B cell (primary cell): ENCODE data around the gene PIK3R3. TPM values are rescaled to one million over a fixed set of nuclear protein-coding genes. Genes with fewer than 3 reads are reported as not detected.

Experiments used
- ATAC-seq: fragments of 200-7000 bp; cut with Tn5 transposase; one replicate; pipeline ENCODE4 v1.10.0; 2021; ENCODE audit warnings: low read depth, mild to moderate bottlenecking, moderate number of reproducible peaks, moderate library complexity
- CTCF ChIA-PET: fragments of 350-600 bp; sonication (Branson Sonifier 250); formaldehyde crosslinking; loops from one replicate; lab custom pipeline; 2021; ENCODE audit warnings: antibody characterized with exemption, inconsistent platforms; lab: Charles Lee
- POLR2A ChIA-PET: fragments of 350-600 bp; sonication (Branson Sonifier 250); formaldehyde crosslinking; loops from one replicate; lab custom pipeline; 2021; ENCODE audit warnings: antibody characterized with exemption; lab: Charles Lee
- DNase-seq: peaks from one replicate; pipeline ENCODE4 v3.0.0; 2013
- H2AFZ ChIP-seq: 2 replicates; pipeline ENCODE4 v1.6.1; 2012; ENCODE audit warnings: mild to moderate bottlenecking, low read depth, low read length; ENCODE audit not compliant: insufficient read depth, poor library complexity, severe bottlenecking
- H3K27ac ChIP-seq, 2 donors: 1 replicate in 1 of 2; 2 replicates in 1 of 2; pipeline ENCODE4 v1.5.1; 2012 to 2013; ENCODE audit warnings: low read length in 2 of 2, mild to moderate bottlenecking in 2 of 2, moderate library complexity in 1 of 2
- H3K27me3 ChIP-seq, 4 experiments: fragments of 200-600 bp in 1 of 4; sonication (generic) in 1 of 4; replicated peaks in 1 of 4; 1 replicate in 2 of 4; 2 replicates in 2 of 4; pipeline versions ENCODE4 v1.6.1 to v1.7.0; 2013 to 2016; ENCODE audit warnings: low read length in 3 of 4, mild to moderate bottlenecking in 2 of 4, mixed read lengths in 1 of 4, moderate library complexity in 1 of 4; ENCODE audit not compliant: insufficient read depth in 4 of 4, control insufficient read depth in 3 of 4; ENCODE audit errors: control extremely low read depth in 1 of 4
- H3K36me3 ChIP-seq, 2 experiments: replicated peaks in 1 of 2; 1 replicate in 1 of 2; 2 replicates in 1 of 2; pipeline versions ENCODE4 v1.6.1 to v1.7.1; 2013; ENCODE audit warnings: low read length in 1 of 2; ENCODE audit not compliant: insufficient read depth in 2 of 2, control insufficient read depth in 1 of 2; ENCODE audit errors: control extremely low read depth in 1 of 2, extremely low read depth in 1 of 2
- H3K4me1 ChIP-seq, 2 donors: fragments of 200-600 bp in 1 of 2; sonication (generic) in 1 of 2; 1 replicate in 1 of 2; 2 replicates in 1 of 2; pipeline versions ENCODE4 v1.5.1 to v1.6.1; 2013 to 2017; ENCODE audit warnings: low read length in 2 of 2; ENCODE audit not compliant: control insufficient read depth in 2 of 2, insufficient read depth in 2 of 2
- H3K4me2 ChIP-seq: replicated peaks from 2 replicates; pipeline ENCODE3; 2012; ENCODE audit warnings: mild to moderate bottlenecking, low read depth, low read length; ENCODE audit not compliant: poor library complexity, severe bottlenecking
- H3K4me3 ChIP-seq, 5 experiments: fragments of 200-600 bp in 1 of 5; sonication (generic) in 1 of 5; 1 replicate in 3 of 5; 2 replicates in 2 of 5; pipeline versions ENCODE4 v1.5.1 to v1.7.0; 2011 to 2016; ENCODE audit warnings: low read length in 4 of 5, mild to moderate bottlenecking in 4 of 5, low read depth in 2 of 5, control low read depth in 1 of 5, moderate library complexity in 1 of 5; ENCODE audit not compliant: insufficient read depth in 1 of 5; ENCODE audit errors: control extremely low read depth in 1 of 5, extremely low read depth in 1 of 5
- H3K79me2 ChIP-seq: fragments of 200-600 bp; sonication (generic); one replicate; pipeline ENCODE4 v1.6.0; 2016; ENCODE audit warnings: low read length; ENCODE audit not compliant: control insufficient read depth, insufficient read depth
- H3K9ac ChIP-seq: fragments of 200-600 bp; sonication (generic); 2 replicates; pipeline ENCODE4 v1.6.1; 2017; ENCODE audit warnings: mild to moderate bottlenecking, low read length, moderate library complexity
- H3K9me3 ChIP-seq, 3 donors: one replicate each; pipeline versions ENCODE4 v1.6.1 to v1.7.1; 2013; ENCODE audit warnings: low read length in 2 of 3; ENCODE audit not compliant: control insufficient read depth in 2 of 3, insufficient read depth in 1 of 3; ENCODE audit errors: control extremely low read depth in 1 of 3
- H4K20me1 ChIP-seq: 2 replicates; pipeline ENCODE4 v1.6.0; 2012; ENCODE audit warnings: mild to moderate bottlenecking, low read length; ENCODE audit not compliant: insufficient read depth, control insufficient read depth, poor library complexity, severe bottlenecking
- H3K27ac Mint-ChIP-seq: one replicate; pipeline ENCODE4 v1.8.0; 2021; ENCODE audit warnings: mixed read lengths
- H3K27me3 Mint-ChIP-seq: one replicate; pipeline ENCODE4 v1.8.0; 2021; ENCODE audit warnings: mixed read lengths
- H3K4me1 Mint-ChIP-seq: one replicate; pipeline ENCODE4 v1.8.0; 2021; ENCODE audit warnings: mixed read lengths
- H3K4me3 Mint-ChIP-seq: one replicate; pipeline ENCODE4 v1.8.0; 2021; ENCODE audit warnings: mixed read lengths
- H3K9me3 Mint-ChIP-seq: one replicate; pipeline ENCODE4 v1.8.0; 2022; ENCODE audit warnings: mixed read lengths; ENCODE audit not compliant: insufficient read depth
- EZH2 ChIP-seq: IDR thresholded peaks from 2 replicates; pipeline ENCODE4 v1.6.1; 2012; ENCODE audit warnings: borderline replicate concordance, low read depth, mild to moderate bottlenecking, moderate library complexity, low read length; ENCODE audit not compliant: insufficient read depth, poor library complexity, severe bottlenecking
- WGBS: methylation state at CpG from one replicate; pipeline ENCODE4 v1.1.5; 2013; ENCODE audit warnings: missing lambda C conversion rate; ENCODE audit not compliant: insufficient coverage; 5-methylcytosine and 5-hydroxymethylcytosine counted together
- intact Hi-C: fragments of 100-400 bp; cut with micrococcal nuclease; formaldehyde crosslinking; loops from one replicate; pipeline ENCODE4 v1.10.0; 2022
- polyA plus RNA-seq: library from polyadenylated mRNA; depleted of rRNA; stranded (reverse); fragments of >200 nt; gene quantifications from 2 replicates; pipeline ENCODE4 v1.2.3, GENCODE V29; 2012
- total RNA-seq, 2 donors: library from RNA; stranded (reverse); fragments of 120-200 nt in 1 of 2; gene quantifications; 1 replicate in 1 of 2; 2 replicates in 1 of 2; pipeline versions ENCODE4 v1.2.3 to v1.2.4, GENCODE V29; 2013 to 2022
- TF ChIP-seq, protein P1 (sequence below): fragments of 200-600 bp; IDR thresholded peaks from one replicate; pipeline ENCODE4 v1.8.0; 2022; ENCODE audit warnings: antibody characterized with exemption, mild to moderate bottlenecking

The PIK3R3 gene
- total and polyA plus RNA-seq, 2 donors (not counting 1 experiment from before 2014, with no cell fraction given), result 0.06 to 0.17 TPM

DNA sequence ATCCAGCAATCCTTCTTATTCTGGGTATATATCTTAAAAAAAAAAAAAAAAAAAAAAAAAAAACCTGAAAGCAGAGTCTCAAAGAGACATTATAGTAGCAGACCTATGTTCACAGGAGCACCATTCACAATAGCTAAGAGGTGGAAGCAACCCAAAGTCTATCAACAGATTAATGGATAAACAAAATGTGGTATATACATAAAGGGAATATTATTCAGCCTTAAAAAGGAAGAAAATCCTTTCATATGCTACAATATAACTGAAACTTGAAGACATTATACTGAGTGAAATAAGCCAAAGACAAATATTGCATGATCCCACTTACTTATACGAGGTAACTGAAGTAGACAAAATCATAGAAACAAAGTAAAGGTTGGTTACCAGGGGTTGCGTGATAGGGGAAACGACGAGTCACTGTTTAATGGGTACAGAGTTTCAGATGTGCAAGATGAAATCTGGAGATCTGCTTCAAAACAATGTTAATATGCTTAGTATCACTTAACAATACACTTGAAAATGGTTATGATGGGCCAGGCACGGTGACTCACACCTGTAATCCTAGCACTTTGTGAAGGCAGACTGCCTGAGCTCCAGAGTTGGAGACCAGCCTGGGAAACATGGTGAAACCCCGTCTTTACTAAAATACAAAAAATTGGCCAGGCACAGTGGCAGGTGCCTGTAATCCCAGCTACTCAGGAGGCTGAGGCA is 29.5 kb downstream of the PIK3R3 start:
- no peak for TF ChIP-seq EZH2
- TF ChIP-seq, protein P1, sequence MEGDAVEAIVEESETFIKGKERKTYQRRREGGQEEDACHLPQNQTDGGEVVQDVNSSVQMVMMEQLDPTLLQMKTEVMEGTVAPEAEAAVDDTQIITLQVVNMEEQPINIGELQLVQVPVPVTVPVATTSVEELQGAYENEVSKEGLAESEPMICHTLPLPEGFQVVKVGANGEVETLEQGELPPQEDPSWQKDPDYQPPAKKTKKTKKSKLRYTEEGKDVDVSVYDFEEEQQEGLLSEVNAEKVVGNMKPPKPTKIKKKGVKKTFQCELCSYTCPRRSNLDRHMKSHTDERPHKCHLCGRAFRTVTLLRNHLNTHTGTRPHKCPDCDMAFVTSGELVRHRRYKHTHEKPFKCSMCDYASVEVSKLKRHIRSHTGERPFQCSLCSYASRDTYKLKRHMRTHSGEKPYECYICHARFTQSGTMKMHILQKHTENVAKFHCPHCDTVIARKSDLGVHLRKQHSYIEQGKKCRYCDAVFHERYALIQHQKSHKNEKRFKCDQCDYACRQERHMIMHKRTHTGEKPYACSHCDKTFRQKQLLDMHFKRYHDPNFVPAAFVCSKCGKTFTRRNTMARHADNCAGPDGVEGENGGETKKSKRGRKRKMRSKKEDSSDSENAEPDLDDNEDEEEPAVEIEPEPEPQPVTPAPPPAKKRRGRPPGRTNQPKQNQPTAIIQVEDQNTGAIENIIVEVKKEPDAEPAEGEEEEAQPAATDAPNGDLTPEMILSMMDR, result no peak
- Histone ChIP-seq H3K9ac (no peak overlapping the region), H3K79me2 (no peaks in the 10 kb centered on the region), H3K27me3 (no peaks in the 10 kb centered on the region), H3K27ac (no peak overlapping the region), H3K4me2 (no peak overlapping the region), H3K4me3 (no peak overlapping the region), H3K9me3 (peaks cover 0 to 3% (median 0%) of the 10 kb centered on the region in 3 donors), H2AFZ (no peak overlapping the region), H4K20me1 (no peaks in the 10 kb centered on the region), H3K4me1 (no peaks in the 10 kb centered on the region), H3K36me3 (no peaks in the 10 kb centered on the region)
- no peaks in the 10 kb centered on the region for H3K9me3 Mint-ChIP-seq
- H3K27ac Mint-ChIP-seq, result no peak overlapping the region
- intact Hi-C loops, result no loop called here
- no peak for ATAC-seq
- H3K4me3 Mint-ChIP-seq, result no peak overlapping the region
- H3K27me3 Mint-ChIP-seq, result no peaks in the 10 kb centered on the region
- ChIA-PET CTCF (no interaction called here), POLR2A (no interaction called here)
- no peak for DNase-seq
- WGBS, result 90% methylated on average over 2 of the region's 6 CpGs
- no peaks in the 10 kb centered on the region for H3K4me1 Mint-ChIP-seq

GRCh38 chr1:46099215-46099614 is 33.2 kb downstream of the PIK3R3 start:
- no peak for DNase-seq
- intact Hi-C loops, result no loop called here
- WGBS, result no CpG with 5 or more reads among the region's 1 CpG
- no peak overlapping the region for H3K27ac ChIP-seq
- no peak for ATAC-seq
- no peak overlapping the region for H3K4me3 ChIP-seq
- Mint-ChIP-seq H3K4me3 (no peak overlapping the region), H3K9me3 (no peaks in the 10 kb centered on the region), H3K4me1 (peaks cover 3% of the 10 kb centered on the region), H3K27me3 (no peaks in the 10 kb centered on the region), H3K27ac (no peak overlapping the region)
- no peaks in the 10 kb centered on the region for H3K79me2 ChIP-seq
- no peak overlapping the region for H3K4me2 ChIP-seq
- H3K4me1 ChIP-seq, result no peaks in the 10 kb centered on the region
- no peak overlapping the region for H3K9ac ChIP-seq
- no peak overlapping the region for H2AFZ ChIP-seq
- peaks cover 0 to 3% (median 0%) of the 10 kb centered on the region in 3 donors for H3K9me3 ChIP-seq
- ChIA-PET POLR2A (no interaction called here), CTCF (no interaction called here)
- H4K20me1 ChIP-seq, result no peaks in the 10 kb centered on the region
- no peak for TF ChIP-seq EZH2
- TF ChIP-seq, protein P1, result no peak
- H3K36me3 ChIP-seq, result no peaks in the 10 kb centered on the region
- H3K27me3 ChIP-seq, result no peaks in the 10 kb centered on the region
